Thymus (tissue), 11 donors: ENCODE measurements around the gene INTS6L. TPM values are rescaled to one million over a fixed set of nuclear protein-coding genes. Genes with fewer than 3 reads are reported as not detected.
A peak's percentile ranks its signal among the peaks of the same experiment; 100 is the strongest.

Experiments used
- DNase-seq, 9 donors: peaks; one replicate each; pipeline ENCODE4 v3.0.0-alpha.2; 2013; ENCODE audit warnings: low spot score in 9 of 9, low read depth in 6 of 9, missing footprints in 1 of 9
- H3K27ac ChIP-seq, 2 donors: one replicate each; pipeline ENCODE4 v1.5.1; 2013; ENCODE audit warnings: control low read depth in 1 of 2, low read depth in 1 of 2, low read length in 1 of 2, mild to moderate bottlenecking in 1 of 2, moderate library complexity in 1 of 2
- H3K27me3 ChIP-seq, 2 donors: one replicate each; pipeline ENCODE4 v1.5.1; 2013; ENCODE audit warnings: low read length in 1 of 2; ENCODE audit not compliant: control insufficient read depth in 2 of 2, insufficient read depth in 1 of 2
- H3K36me3 ChIP-seq, 2 donors: one replicate each; pipeline ENCODE4 v1.5.1; 2013; ENCODE audit warnings: low read length in 1 of 2, mild to moderate bottlenecking in 1 of 2, moderate library complexity in 1 of 2; ENCODE audit not compliant: control insufficient read depth in 2 of 2, insufficient read depth in 2 of 2
- H3K4me1 ChIP-seq, 2 donors: one replicate each; pipeline ENCODE4 v1.5.1; 2013; ENCODE audit warnings: low read length in 2 of 2; ENCODE audit not compliant: control insufficient read depth in 2 of 2, insufficient read depth in 2 of 2
- H3K4me3 ChIP-seq, 2 donors: one replicate each; pipeline ENCODE4 v1.5.1; 2013; ENCODE audit warnings: low read length in 2 of 2, control low read depth in 1 of 2, mild to moderate bottlenecking in 1 of 2
- H3K9me3 ChIP-seq, 2 donors: one replicate each; pipeline ENCODE4 v1.5.1; 2013; ENCODE audit warnings: low read length in 1 of 2, mild to moderate bottlenecking in 1 of 2; ENCODE audit not compliant: control insufficient read depth in 2 of 2, insufficient read depth in 1 of 2
- WGBS: extraction: QIAGEN DNeasy Blood & Tissue Kit; methylation state at CpG from one replicate; pipeline ENCODE4 v1.1.7; 2013; 5-methylcytosine and 5-hydroxymethylcytosine counted together
- polyA plus RNA-seq: library from polyadenylated mRNA; stranded (reverse); fragments of 200-250 nt; gene quantifications from one replicate; pipeline ENCODE4 v1.2.3, GENCODE V29; 2013
- total RNA-seq: library from RNA; stranded (reverse); fragments of 120-200 nt; gene quantifications from one replicate; pipeline ENCODE4 v1.2.4, GENCODE V29; 2013
- donor health status: healthy.

INTS6L gene
- total and polyA plus RNA-seq, 2 donors = 26.3 to 49.1 TPM

DNA sequence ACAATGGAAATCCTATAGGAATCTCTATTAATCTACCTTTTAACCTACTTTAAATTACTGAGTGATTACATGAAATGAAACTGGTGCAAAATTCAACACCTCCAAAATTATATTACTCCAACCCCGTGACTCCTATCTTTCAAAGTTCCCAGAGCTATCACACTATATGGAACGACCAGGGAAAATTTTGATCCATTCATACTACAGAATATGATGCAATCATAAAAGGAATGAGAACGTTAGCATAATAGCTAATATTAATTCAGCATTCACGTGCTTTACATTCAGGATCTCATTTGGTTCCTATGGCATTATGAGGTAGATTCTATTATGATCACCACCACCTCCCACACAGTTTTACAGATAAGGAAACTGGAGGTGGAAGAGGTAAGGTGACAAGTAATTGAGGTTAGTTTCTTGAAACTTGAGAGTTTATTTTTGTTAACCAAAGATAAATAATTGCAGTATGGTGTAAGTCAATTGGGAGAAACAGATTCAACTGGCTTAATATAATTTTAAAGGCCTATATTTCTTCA, 29.4 kb upstream of the INTS6L start:
- H3K27me3 ChIP-seq = no peaks in the 10 kb centered on the region
- no peak overlapping the region for H3K4me3 ChIP-seq
- no peaks in the 10 kb centered on the region for H3K4me1 ChIP-seq
- no peaks in the 10 kb centered on the region for H3K36me3 ChIP-seq
- 94% methylated on average over 4 of the region's 4 CpGs for WGBS
- H3K9me3 ChIP-seq = no peaks in the 10 kb centered on the region
- DNase-seq = no peak
- no peak overlapping the region for H3K27ac ChIP-seq

DNA sequence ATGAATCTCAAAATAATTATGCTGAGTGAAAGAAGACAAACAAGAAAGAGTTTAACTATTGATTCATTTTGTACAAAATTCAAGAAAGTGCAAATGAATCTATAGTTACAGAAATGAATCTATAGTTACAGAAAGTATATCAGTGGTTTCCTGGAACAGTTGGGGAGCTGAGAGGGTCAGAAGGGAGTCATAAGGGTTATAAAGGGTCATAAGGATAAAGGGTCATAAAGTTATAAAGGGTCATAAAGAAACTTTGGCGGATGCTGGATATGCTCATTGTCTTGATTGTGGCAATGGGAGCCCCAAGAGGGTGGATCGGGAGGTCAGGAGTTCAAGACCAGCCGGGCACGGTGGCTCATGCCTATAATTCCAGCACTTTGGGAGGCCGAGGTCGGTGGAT, 26.0 kb upstream of the INTS6L start:
- Histone ChIP-seq H3K27me3 (no peaks in the 10 kb centered on the region), H3K4me3 (no peak overlapping the region), H3K36me3 (no peaks in the 10 kb centered on the region), H3K27ac (no peak overlapping the region), H3K4me1 (no peaks in the 10 kb centered on the region), H3K9me3 (no peaks in the 10 kb centered on the region)
- WGBS = 98% methylated on average over 6 of the region's 6 CpGs
- no peak for DNase-seq

DNA sequence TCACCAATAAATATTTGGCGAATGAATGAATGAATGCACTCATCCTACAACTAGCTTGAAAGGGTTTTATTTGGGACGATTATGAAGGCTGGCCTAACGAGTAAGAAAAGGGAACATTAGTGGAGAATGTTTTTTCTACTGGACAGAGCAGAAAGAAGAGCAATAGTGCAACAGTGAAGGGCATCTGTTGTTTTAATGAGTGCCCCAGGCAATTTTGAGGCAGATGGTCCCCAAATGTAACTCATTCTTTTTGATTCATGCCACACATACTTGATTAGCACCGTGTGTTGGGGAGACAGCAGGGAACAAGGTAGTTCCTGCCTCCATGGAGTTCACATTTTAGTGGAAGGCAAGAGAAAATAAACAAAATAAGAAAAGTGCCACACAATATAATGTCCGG, 22.7 kb upstream of the INTS6L start:
- no peak for DNase-seq
- Histone ChIP-seq H3K27ac (no peak overlapping the region), H3K4me3 (no peak overlapping the region), H3K4me1 (no peaks in the 10 kb centered on the region), H3K36me3 (no peaks in the 10 kb centered on the region), H3K27me3 (no peaks in the 10 kb centered on the region), H3K9me3 (no peaks in the 10 kb centered on the region)
- WGBS = 97% methylated on average over 5 of the region's 5 CpGs

DNA sequence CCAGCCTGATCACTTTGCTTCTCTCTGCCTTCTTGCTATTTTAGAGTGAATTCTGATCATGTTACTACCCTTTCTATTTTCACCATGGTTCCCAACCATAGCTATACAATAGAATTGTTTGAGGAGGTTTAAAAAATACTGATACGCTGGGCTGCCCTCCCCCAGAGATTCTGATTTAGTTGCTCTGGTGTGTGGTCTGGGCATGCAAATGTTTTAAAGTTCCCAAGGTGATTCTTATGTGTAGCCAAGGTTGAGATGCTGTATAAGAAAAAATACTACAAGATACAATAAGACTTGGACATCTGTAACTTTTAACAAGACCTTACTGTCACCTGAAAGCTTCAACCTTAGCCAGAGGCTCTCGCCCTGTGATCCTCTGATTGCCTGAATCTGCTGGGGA, 22.2 kb upstream of the INTS6L start:
- H3K27me3 ChIP-seq = no peaks in the 10 kb centered on the region
- no peak for DNase-seq
- 99% methylated on average over 2 of the region's 2 CpGs for WGBS

DNA sequence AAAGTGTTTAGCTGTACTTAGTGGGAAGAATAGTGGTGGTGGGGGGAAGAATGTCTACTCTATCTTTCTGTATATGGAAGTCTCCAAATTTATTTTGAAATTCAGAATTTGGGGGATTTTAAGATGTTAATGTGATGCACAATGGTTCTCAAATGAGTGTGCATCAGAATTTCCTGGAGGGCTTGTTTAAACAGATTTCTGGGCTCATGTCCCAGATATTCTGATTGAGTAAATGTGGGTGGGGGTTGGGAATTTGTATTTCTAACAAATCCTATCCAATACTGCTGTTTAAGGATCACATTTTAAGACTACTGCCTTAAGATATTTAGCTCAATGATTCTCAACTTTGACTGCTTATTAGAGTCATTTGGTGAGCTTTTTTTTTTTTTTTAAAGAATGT, 15.1 kb upstream of the INTS6L start:
- H3K4me3 ChIP-seq = no peak overlapping the region
- no peak overlapping the region for H3K27ac ChIP-seq
- H3K9me3 ChIP-seq = no peaks in the 10 kb centered on the region
- H3K4me1 ChIP-seq = no peaks in the 10 kb centered on the region
- no peak for DNase-seq
- no peaks in the 10 kb centered on the region for H3K36me3 ChIP-seq
- H3K27me3 ChIP-seq = no peaks in the 10 kb centered on the region

More for the DNA sequence above, 22.2 kb upstream of the INTS6L start:
- Histone ChIP-seq H3K36me3 (no peaks in the 10 kb centered on the region), H3K4me1 (no peaks in the 10 kb centered on the region), H3K4me3 (no peak overlapping the region), H3K27ac (no peak overlapping the region), H3K9me3 (no peaks in the 10 kb centered on the region)

DNA sequence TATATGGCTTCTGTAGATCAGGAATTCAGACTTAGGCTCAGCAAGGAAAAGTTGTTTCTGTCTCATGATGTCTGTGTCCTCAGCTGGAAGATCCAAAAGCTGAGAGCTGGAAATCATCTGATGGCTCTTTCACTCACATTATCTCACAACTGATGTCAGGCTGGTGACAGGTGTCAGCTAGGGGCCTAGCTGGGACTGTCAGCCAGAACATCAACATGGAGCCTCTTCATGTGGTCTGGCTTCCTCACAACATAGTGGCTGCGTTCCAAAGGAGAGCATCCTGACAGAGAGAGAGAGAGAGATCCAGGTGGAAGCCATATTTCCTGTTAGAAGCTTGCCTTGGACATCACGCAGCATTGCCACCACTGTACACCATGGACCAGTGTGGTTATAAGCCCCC, 10.6 kb upstream of the INTS6L start:
- H3K9me3 ChIP-seq = no peaks in the 10 kb centered on the region
- H3K27me3 ChIP-seq = no peaks in the 10 kb centered on the region
- H3K36me3 ChIP-seq = no peaks in the 10 kb centered on the region
- WGBS = 66% methylated on average over 2 of the region's 2 CpGs
- no peak overlapping the region for H3K4me3 ChIP-seq
- H3K27ac ChIP-seq = no peak overlapping the region
- peak in 1 of 9 donors; percentile 7 for DNase-seq
- no peaks in the 10 kb centered on the region for H3K4me1 ChIP-seq

DNA sequence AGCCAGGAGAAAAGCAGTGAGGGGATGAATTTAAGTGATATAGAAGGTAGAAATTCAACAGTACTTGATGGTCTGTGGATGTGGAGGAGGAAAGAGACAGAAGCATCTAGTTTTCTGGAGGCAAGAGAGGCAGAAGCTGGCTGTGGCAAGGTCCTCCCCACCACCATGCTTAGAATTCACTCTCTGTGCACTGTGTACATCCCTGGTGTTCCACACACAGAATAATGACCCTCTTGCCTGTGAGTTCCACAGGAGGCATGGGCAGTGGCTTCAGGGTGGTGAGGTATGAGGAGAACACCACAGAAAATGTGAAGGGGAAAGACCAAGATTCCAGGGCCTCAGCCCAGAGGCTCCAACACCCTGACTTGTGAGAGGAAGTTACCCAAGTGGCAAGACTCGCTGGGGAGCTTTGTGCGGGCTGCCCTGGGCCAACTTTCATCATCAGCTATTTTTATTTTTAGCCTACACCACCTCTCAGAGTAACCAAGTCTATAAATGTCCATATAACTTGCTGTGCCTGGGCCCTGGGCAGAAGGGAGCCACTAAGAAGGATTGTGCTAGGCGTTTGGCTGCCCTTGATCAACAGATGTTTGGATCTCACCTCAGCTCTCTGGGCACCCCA, 7.8 kb upstream of the INTS6L start:
- H3K27ac ChIP-seq = no peak overlapping the region
- DNase-seq = no peak
- no peak overlapping the region for H3K4me3 ChIP-seq
- no peaks in the 10 kb centered on the region for H3K36me3 ChIP-seq
- no peaks in the 10 kb centered on the region for H3K4me1 ChIP-seq
- no peaks in the 10 kb centered on the region for H3K27me3 ChIP-seq
- WGBS = 90% methylated on average over 3 of the region's 3 CpGs
- no peaks in the 10 kb centered on the region for H3K9me3 ChIP-seq

DNA sequence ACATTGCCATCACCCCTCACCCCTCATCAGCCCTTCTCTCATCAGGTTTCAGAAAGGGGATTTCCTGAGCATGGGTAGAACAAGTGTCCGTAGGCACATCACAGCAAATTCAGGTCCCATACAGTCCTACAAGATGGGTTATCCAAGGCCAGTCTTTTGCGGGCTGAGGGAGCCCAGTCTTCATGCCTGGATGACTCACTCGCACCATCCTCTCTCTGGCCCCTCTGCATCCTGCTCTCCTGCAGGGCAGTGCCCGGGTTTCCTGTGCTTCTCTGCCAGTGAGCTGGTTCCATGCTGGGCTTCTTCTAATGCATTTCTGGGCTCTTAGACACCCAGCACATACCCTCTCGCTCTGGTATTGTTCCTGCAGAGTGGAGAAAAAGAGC, 7.3 kb upstream of the INTS6L start:
- WGBS = 94% methylated on average over 5 of the region's 5 CpGs
- no peak overlapping the region for H3K27ac ChIP-seq
- no peaks in the 10 kb centered on the region for H3K36me3 ChIP-seq
- H3K4me1 ChIP-seq = no peaks in the 10 kb centered on the region
- no peak for DNase-seq
- H3K9me3 ChIP-seq = no peaks in the 10 kb centered on the region
- H3K27me3 ChIP-seq = no peaks in the 10 kb centered on the region
- H3K4me3 ChIP-seq = no peak overlapping the region

DNA sequence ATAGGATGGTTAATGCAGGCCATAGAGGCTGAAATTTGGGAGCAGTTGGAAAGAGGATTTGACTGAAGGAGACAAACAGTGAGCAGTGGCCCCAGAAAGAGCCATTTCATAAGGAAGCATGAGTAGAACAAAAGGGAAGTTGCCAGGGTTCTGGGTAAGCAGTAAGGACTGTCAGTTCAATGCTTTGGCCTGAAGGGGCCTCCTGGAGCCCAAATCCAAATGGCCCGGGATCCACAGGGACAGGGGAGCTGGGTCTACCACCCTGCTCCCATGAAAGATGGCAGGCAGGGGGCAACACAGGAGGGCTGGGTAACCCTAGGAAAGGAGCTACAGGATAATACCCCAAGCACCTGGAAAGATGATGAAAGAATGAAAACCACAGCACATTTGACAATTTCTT, 4.1 kb upstream of the INTS6L start:
- Histone ChIP-seq H3K4me3 (no peak overlapping the region), H3K27me3 (no peaks in the 10 kb centered on the region), H3K36me3 (no peaks in the 10 kb centered on the region), H3K9me3 (no peaks in the 10 kb centered on the region), H3K27ac (no peak overlapping the region), H3K4me1 (peaks cover 0 to 2% of the 10 kb centered on the region in 2 donors)
- WGBS = 78% methylated on average over 1 of the region's 1 CpG
- no peak for DNase-seq
